Duodenal mucosa (tissue), 2 donors: Measurements from ENCODE around the gene EDEM3.

Source experiments
- H3K27ac ChIP-seq: one replicate; pipeline ENCODE4 v1.7.0; 2013; ENCODE audit warnings: low read depth, low read length
- H3K27me3 ChIP-seq, 2 donors: one replicate each; pipeline ENCODE4 v1.7.0; 2013; ENCODE audit warnings: low read length in 2 of 2, control low read depth in 1 of 2; ENCODE audit not compliant: insufficient read depth in 2 of 2, control insufficient read depth in 1 of 2
- H3K36me3 ChIP-seq, 2 donors: one replicate each; pipeline ENCODE4 v1.7.0; 2013; ENCODE audit warnings: low read length in 2 of 2, control low read depth in 1 of 2; ENCODE audit not compliant: insufficient read depth in 2 of 2, control insufficient read depth in 1 of 2
- H3K4me1 ChIP-seq, 2 donors: one replicate each; pipeline ENCODE4 v1.7.0; 2013; ENCODE audit warnings: low read length in 2 of 2, control low read depth in 1 of 2; ENCODE audit not compliant: insufficient read depth in 2 of 2, control insufficient read depth in 1 of 2
- H3K4me3 ChIP-seq, 2 donors: one replicate each; pipeline ENCODE4 v1.7.0; 2013; ENCODE audit warnings: low read length in 2 of 2, low read depth in 1 of 2
- H3K9ac ChIP-seq, 2 donors: one replicate each; pipeline ENCODE4 v1.7.0; 2013; ENCODE audit warnings: low read length in 2 of 2, low read depth in 1 of 2
- H3K9me3 ChIP-seq, 2 donors: one replicate each; pipeline ENCODE4 v1.7.0; 2013; ENCODE audit warnings: low read length in 2 of 2, control low read depth in 1 of 2; ENCODE audit not compliant: control insufficient read depth in 1 of 2

The EDEM3 gene

GRCh38 chr1:184757406-184757805, 2.7 kb upstream of the EDEM3 start:
- Histone ChIP-seq H3K9me3 (no peaks in the 10 kb centered on the region), H3K9ac (no peak overlapping the region), H3K27me3 (no peaks in the 10 kb centered on the region), H3K4me1 (peaks cover 15 to 26% of the 10 kb centered on the region in 2 donors), H3K27ac (no peak overlapping the region), H3K36me3 (no peaks in the 10 kb centered on the region), H3K4me3 (no peak overlapping the region)

DNA sequence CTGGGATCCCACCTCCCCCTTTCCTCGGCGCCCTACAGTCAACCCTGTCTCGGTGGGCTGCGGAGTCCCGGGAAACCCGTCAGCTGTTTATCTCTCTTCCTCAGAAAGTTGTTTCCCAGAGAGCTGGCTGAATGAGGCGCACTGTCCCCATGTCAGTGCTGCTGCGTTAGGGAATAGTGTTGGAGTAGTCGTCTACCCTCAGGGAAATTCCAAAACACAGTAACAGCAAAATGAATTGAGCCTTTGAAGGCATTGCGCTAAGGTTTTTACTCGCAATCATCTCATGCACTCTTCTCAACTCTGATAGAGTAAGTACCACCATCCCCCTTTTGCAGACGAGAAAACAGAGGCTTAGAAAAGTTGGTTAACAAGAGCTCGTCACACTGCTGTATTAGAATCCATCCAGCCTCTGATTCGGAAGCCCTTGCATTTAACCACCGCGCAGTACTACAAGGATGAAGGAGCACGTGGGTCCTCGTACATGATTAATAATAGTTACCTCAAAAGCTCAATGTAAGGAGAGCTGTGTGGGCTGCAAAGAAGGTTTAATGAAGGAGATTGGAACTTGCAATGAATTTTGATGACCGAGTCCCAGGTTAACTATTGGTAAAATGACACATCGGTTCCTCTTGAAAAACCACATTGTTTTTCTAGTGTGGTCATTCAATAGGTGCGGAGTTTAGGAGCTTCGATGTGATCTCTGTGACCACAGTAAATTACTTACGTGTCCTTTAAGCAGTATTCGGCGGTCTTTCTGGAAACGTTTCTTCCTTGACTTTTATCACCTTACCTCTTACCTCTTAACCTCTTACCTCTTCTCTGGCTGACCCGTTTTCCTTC, 788 bp upstream of the EDEM3 start:
- Histone ChIP-seq H3K4me3 (peak overlapping the region; percentile 91 to 93), H3K9me3 (no peaks in the 10 kb centered on the region), H3K27me3 (no peaks in the 10 kb centered on the region), H3K4me1 (peaks cover 19 to 30% of the 10 kb centered on the region in 2 donors), H3K9ac (peak overlapping the region; percentile 71 to 80), H3K36me3 (no peaks in the 10 kb centered on the region), H3K27ac (peak overlapping the region; percentile 43)

- Histone ChIP-seq H3K9me3 (no peaks in the 10 kb centered on the region), H3K4me3 (peak overlapping the region; percentile 97 to 100), H3K4me1 (peaks cover 19 to 30% of the 10 kb centered on the region in 2 donors), H3K9ac (peak overlapping the region; percentile 95 to 98), H3K27me3 (no peaks in the 10 kb centered on the region), H3K36me3 (no peaks in the 10 kb centered on the region), H3K27ac (peak overlapping the region; percentile 96)
Measured at GRCh38 chr1:184753608-184754475, 816 bp downstream of the EDEM3 start.

GRCh38 chr1:184753117-184753516, 1.5 kb downstream of the EDEM3 start:
- no peaks in the 10 kb centered on the region for H3K27me3 ChIP-seq
- H3K27ac ChIP-seq: no peak overlapping the region
- peak overlapping the region; percentile 97 to 100 for H3K4me3 ChIP-seq
- no peaks in the 10 kb centered on the region for H3K9me3 ChIP-seq
- peaks cover 19 to 30% of the 10 kb centered on the region in 2 donors for H3K4me1 ChIP-seq
- no peaks in the 10 kb centered on the region for H3K36me3 ChIP-seq
- peak overlapping the region; percentile 95 to 98 for H3K9ac ChIP-seq

- no peaks in the 10 kb centered on the region for H3K36me3 ChIP-seq
- peak overlapping the region; percentile 97 to 100 for H3K4me3 ChIP-seq
- no peaks in the 10 kb centered on the region for H3K27me3 ChIP-seq
- H3K9me3 ChIP-seq: no peaks in the 10 kb centered on the region
- peaks cover 19 to 31% of the 10 kb centered on the region in 2 donors for H3K4me1 ChIP-seq
- no peak overlapping the region for H3K9ac ChIP-seq
- H3K27ac ChIP-seq: no peak overlapping the region
Measured at GRCh38 chr1:184752656-184753055, 2.0 kb downstream of the EDEM3 start.

- H3K9ac ChIP-seq: no peak overlapping the region
- no peaks in the 10 kb centered on the region for H3K9me3 ChIP-seq
- no peaks in the 10 kb centered on the region for H3K27me3 ChIP-seq
- no peaks in the 10 kb centered on the region for H3K36me3 ChIP-seq
- peaks cover 32 to 55% of the 10 kb centered on the region in 2 donors for H3K4me1 ChIP-seq
- no peak overlapping the region for H3K27ac ChIP-seq
- H3K4me3 ChIP-seq: no peak overlapping the region
Measured at GRCh38 chr1:184748740-184749139, 5.9 kb downstream of the EDEM3 start.

GRCh38 chr1:184747089-184747955, 7.3 kb downstream of the EDEM3 start:
- H3K36me3 ChIP-seq: no peaks in the 10 kb centered on the region
- H3K27me3 ChIP-seq: no peaks in the 10 kb centered on the region
- H3K9ac ChIP-seq: no peak overlapping the region
- H3K9me3 ChIP-seq: no peaks in the 10 kb centered on the region
- peaks cover 24 to 48% of the 10 kb centered on the region in 2 donors for H3K4me1 ChIP-seq
- H3K27ac ChIP-seq: no peak overlapping the region
- H3K4me3 ChIP-seq: no peak overlapping the region

DNA sequence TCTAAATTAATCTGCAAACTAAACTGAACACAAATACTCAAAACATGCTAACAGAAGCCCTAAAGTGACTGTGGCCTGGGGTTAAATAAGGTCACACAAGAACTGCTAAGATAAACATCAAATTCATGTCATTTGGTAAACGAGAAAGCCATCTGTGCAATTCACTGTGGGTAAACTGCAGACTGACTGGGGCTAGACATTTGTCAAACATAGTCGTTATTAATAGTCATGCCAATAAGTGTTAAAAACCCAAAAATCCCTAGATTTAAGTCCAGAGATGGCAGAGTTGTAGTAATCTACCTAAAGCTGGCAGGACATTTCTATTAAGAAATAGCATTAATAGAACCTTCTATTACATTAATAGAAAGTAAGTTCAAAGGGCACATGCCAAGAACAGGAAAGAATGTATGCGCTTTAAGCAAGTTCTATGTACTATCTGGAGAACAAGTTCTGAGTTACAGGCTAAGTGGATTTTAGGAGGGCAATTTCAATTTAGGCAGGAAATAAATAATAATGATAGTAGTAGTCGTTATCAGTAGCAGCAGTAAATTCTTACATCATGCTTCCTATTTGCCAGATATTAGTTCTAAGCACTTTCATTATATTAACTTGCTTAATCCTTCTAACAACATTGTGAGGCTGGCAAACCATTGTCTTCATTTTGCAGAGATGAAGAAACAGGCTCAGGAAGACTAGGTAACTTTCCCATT, 8.6 kb downstream of the EDEM3 start:
- peaks cover 21 to 45% of the 10 kb centered on the region in 2 donors for H3K4me1 ChIP-seq
- no peaks in the 10 kb centered on the region for H3K9me3 ChIP-seq
- no peak overlapping the region for H3K9ac ChIP-seq
- no peak overlapping the region for H3K4me3 ChIP-seq
- no peaks in the 10 kb centered on the region for H3K27me3 ChIP-seq
- H3K36me3 ChIP-seq: no peaks in the 10 kb centered on the region
- no peak overlapping the region for H3K27ac ChIP-seq

DNA sequence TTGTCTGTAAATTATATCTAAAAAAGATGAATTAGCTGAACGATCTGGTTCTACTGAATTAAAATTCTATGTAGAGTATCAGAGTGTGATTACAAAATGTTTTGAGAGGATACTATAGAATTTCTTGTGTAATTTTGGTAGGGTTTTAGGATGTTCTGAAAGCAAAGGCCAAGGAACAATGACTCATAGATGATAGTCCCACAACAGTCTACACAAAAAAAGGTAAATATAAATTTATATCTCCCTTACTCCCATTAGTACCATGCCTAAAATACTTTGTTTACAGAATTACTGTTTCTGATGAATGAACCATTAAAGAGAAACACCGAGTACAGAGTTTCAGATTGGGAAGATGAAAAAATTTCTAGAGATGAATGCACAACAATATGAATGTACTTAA, 9.5 kb downstream of the EDEM3 start:
- Histone ChIP-seq H3K36me3 (no peaks in the 10 kb centered on the region), H3K27me3 (no peaks in the 10 kb centered on the region), H3K9me3 (no peaks in the 10 kb centered on the region), H3K9ac (no peak overlapping the region), H3K4me3 (no peak overlapping the region), H3K27ac (no peak overlapping the region), H3K4me1 (peaks cover 21 to 43% of the 10 kb centered on the region in 2 donors)
